ENCODE measurements around the gene DUSP23. TPM values are rescaled to one million over a fixed set of nuclear protein-coding genes. Genes with fewer than 3 reads are reported as not detected.

The DUSP23 gene
- total RNA-seq, 1 experiment from 2014 or later: 35.2 TPM

DNA sequence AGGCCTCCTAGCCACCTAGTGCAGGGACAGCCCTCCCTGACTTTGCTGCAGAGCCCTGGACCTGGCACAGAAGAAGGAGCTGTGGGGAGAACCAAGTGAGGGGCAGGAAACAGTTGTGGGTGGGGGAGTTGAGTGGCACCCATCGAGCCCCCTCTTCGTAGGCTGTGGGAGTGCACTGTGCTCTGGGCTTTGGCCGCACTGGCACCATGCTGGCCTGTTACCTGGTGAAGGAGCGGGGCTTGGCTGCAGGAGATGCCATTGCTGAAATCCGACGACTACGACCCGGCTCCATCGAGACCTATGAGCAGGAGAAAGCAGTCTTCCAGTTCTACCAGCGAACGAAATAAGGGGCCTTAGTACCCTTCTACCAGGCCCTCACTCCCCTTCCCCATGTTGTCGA, 1.2 kb downstream of the DUSP23 start (continued):
- no peak for TF ChIP-seq ZNF138 (CRISPR knock-in tag; conservative IDR thresholded peaks at IDR 0.05)
- no peak for TF ChIP-seq ESRRA (CRISPR knock-in tag; IDR thresholded peaks at IDR 0.05; ENCODE audit: borderline replicate concordance)
- TF ChIP-seq, protein P1, sequence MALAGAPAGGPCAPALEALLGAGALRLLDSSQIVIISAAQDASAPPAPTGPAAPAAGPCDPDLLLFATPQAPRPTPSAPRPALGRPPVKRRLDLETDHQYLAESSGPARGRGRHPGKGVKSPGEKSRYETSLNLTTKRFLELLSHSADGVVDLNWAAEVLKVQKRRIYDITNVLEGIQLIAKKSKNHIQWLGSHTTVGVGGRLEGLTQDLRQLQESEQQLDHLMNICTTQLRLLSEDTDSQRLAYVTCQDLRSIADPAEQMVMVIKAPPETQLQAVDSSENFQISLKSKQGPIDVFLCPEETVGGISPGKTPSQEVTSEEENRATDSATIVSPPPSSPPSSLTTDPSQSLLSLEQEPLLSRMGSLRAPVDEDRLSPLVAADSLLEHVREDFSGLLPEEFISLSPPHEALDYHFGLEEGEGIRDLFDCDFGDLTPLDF (CRISPR knock-in tag; IDR thresholded peaks at IDR 0.05): no peak
- TF ChIP-seq NFATC4 (CRISPR knock-in tag; IDR thresholded peaks at IDR 0.05): no peak

DNA sequence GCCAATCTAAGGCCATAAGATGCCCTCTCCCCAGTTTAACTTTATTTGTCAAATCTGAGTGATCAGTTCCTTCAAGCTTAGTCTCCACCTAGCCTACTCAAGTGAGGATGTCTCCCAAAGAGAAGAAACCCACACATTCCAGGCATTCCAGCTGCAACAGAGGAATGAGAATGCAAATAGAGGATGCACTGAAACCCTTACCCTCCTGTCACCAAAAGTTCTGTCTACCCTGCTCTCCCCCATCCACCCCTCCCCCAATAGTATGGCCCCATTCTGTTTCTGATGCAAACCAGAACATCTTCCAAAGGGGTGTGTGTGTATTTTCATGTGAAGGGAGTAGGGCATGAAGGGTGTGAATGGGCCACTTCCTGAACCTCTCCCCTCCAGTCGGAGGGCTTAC, 3.0 kb downstream of the DUSP23 start:
- TF ChIP-seq GRHL2 (CRISPR knock-in tag; IDR thresholded peaks at IDR 0.05; ENCODE audit: insufficient replicate concordance, severe bottlenecking) (no peak), NFATC4 (CRISPR knock-in tag; IDR thresholded peaks at IDR 0.05) (no peak), NR2C2 (CRISPR knock-in tag; IDR thresholded peaks at IDR 0.05) (no peak), TEAD1 (CRISPR knock-in tag; IDR thresholded peaks at IDR 0.05) (peak; percentile 40; the same call in 1 of the 2 replicates), ZBTB21 (CRISPR knock-in tag; IDR thresholded peaks at IDR 0.05; ENCODE audit: borderline replicate concordance) (no peak), TEAD4 (CRISPR knock-in tag; IDR thresholded peaks at IDR 0.05) (peak; percentile 72; the same call in 1 of the 2 replicates)
- TF ChIP-seq, protein P2, sequence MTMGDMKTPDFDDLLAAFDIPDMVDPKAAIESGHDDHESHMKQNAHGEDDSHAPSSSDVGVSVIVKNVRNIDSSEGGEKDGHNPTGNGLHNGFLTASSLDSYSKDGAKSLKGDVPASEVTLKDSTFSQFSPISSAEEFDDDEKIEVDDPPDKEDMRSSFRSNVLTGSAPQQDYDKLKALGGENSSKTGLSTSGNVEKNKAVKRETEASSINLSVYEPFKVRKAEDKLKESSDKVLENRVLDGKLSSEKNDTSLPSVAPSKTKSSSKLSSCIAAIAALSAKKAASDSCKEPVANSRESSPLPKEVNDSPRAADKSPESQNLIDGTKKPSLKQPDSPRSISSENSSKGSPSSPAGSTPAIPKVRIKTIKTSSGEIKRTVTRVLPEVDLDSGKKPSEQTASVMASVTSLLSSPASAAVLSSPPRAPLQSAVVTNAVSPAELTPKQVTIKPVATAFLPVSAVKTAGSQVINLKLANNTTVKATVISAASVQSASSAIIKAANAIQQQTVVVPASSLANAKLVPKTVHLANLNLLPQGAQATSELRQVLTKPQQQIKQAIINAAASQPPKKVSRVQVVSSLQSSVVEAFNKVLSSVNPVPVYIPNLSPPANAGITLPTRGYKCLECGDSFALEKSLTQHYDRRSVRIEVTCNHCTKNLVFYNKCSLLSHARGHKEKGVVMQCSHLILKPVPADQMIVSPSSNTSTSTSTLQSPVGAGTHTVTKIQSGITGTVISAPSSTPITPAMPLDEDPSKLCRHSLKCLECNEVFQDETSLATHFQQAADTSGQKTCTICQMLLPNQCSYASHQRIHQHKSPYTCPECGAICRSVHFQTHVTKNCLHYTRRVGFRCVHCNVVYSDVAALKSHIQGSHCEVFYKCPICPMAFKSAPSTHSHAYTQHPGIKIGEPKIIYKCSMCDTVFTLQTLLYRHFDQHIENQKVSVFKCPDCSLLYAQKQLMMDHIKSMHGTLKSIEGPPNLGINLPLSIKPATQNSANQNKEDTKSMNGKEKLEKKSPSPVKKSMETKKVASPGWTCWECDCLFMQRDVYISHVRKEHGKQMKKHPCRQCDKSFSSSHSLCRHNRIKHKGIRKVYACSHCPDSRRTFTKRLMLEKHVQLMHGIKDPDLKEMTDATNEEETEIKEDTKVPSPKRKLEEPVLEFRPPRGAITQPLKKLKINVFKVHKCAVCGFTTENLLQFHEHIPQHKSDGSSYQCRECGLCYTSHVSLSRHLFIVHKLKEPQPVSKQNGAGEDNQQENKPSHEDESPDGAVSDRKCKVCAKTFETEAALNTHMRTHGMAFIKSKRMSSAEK (CRISPR knock-in tag; IDR thresholded peaks at IDR 0.05; ENCODE audit: borderline replicate concordance): no peak
- H3K27ac Mint-ChIP-seq: no peak overlapping the region
- peaks cover 8% of the 10 kb centered on the region for H3K27me3 Mint-ChIP-seq (ENCODE audit: low read depth)
- peaks cover 9% of the 10 kb centered on the region; the same call in 1 of the 2 replicates for H3K9me3 Mint-ChIP-seq
- H3K4me3 Mint-ChIP-seq: no peak overlapping the region
- ChIA-PET POLR2A (no interaction called here), CTCF (interaction anchor here (1.7 kb wide), 1 partner anchor 15 kb away, joined by 4 read pairs; no protein-coding TSS in a partner anchor)
- H3K4me1 Mint-ChIP-seq: peaks cover 37% of the 10 kb centered on the region
- ATAC-seq (0 out of 2 replicates have a peak, but pooled peaks have one; percentile 0), DNase-seq (ENCODE audit: low spot score) (no peak)
- H3K36me3 Mint-ChIP-seq: peaks cover 10% of the 10 kb centered on the region

DNA sequence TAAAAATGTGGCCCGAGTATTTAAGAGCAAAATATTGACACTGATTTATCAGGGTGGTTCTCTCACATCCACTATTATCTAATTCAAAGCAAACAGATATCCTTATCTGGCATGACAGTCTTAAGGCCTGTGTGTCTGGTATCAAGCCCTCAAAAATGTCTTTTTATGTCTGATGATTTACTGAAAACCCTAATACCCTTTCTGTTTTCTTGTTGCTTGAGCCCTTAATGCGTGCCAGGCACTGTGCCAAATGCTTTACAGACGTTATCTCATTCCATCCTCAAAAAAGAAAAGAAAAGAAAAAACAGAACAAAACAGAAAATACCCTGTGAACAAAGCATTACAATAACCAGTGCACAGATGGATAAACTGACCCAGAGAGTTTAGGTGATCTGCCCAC, 5.7 kb downstream of the DUSP23 start:
- no peak overlapping the region for H3K27ac Mint-ChIP-seq
- peaks cover 5% of the 10 kb centered on the region for H3K27me3 Mint-ChIP-seq (ENCODE audit: low read depth)
- DNase-seq (ENCODE audit: low spot score) (no peak), ATAC-seq (no peak)
- POLR2A ChIA-PET: no interaction called here
- H3K4me3 Mint-ChIP-seq: no peak overlapping the region
- peaks cover 10% of the 10 kb centered on the region for H3K36me3 Mint-ChIP-seq
- peaks cover 28% of the 10 kb centered on the region for H3K4me1 Mint-ChIP-seq
- H3K9me3 Mint-ChIP-seq: peaks cover 9% of the 10 kb centered on the region; the same call in 1 of the 2 replicates
- CTCF ChIA-PET: interaction anchor here (1.0 to 2.1 kb wide), 2 partner anchors 11 to 12 kb away, joined by 3 to 10 read pairs; no protein-coding TSS in a partner anchor
- TF ChIP-seq SMAD3 (CRISPR knock-in tag; IDR thresholded peaks at IDR 0.05; ENCODE audit: borderline replicate concordance) (no peak), ZNF423 (CRISPR knock-in tag; IDR thresholded peaks at IDR 0.05) (no peak), ZNF396 (CRISPR knock-in tag; IDR thresholded peaks at IDR 0.05; ENCODE audit: borderline replicate concordance) (no peak), NR2C2 (CRISPR knock-in tag; IDR thresholded peaks at IDR 0.05) (no peak), NFYB (CRISPR knock-in tag; conservative IDR thresholded peaks at IDR 0.05; ENCODE audit: low read depth) (no peak), ZNF671 (CRISPR knock-in tag; IDR thresholded peaks at IDR 0.05) (no peak), OVOL2 (CRISPR knock-in tag; IDR thresholded peaks at IDR 0.05; ENCODE audit: borderline replicate concordance) (no peak)
- TF ChIP-seq, protein P3, sequence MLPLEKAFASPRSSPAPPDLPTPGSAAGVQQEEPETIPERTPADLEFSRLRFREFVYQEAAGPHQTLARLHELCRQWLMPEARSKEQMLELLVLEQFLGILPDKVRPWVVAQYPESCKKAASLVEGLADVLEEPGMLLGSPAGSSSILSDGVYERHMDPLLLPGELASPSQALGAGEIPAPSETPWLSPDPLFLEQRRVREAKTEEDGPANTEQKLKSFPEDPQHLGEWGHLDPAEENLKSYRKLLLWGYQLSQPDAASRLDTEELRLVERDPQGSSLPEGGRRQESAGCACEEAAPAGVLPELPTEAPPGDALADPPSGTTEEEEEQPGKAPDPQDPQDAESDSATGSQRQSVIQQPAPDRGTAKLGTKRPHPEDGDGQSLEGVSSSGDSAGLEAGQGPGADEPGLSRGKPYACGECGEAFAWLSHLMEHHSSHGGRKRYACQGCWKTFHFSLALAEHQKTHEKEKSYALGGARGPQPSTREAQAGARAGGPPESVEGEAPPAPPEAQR (CRISPR knock-in tag; IDR thresholded peaks at IDR 0.05): no peak
- TF ChIP-seq, protein P4, sequence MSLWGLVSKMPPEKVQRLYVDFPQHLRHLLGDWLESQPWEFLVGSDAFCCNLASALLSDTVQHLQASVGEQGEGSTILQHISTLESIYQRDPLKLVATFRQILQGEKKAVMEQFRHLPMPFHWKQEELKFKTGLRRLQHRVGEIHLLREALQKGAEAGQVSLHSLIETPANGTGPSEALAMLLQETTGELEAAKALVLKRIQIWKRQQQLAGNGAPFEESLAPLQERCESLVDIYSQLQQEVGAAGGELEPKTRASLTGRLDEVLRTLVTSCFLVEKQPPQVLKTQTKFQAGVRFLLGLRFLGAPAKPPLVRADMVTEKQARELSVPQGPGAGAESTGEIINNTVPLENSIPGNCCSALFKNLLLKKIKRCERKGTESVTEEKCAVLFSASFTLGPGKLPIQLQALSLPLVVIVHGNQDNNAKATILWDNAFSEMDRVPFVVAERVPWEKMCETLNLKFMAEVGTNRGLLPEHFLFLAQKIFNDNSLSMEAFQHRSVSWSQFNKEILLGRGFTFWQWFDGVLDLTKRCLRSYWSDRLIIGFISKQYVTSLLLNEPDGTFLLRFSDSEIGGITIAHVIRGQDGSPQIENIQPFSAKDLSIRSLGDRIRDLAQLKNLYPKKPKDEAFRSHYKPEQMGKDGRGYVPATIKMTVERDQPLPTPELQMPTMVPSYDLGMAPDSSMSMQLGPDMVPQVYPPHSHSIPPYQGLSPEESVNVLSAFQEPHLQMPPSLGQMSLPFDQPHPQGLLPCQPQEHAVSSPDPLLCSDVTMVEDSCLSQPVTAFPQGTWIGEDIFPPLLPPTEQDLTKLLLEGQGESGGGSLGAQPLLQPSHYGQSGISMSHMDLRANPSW (CRISPR knock-in tag; conservative IDR thresholded peaks at IDR 0.05; ENCODE audit: low read depth): no peak
- TF ChIP-seq, protein P5, sequence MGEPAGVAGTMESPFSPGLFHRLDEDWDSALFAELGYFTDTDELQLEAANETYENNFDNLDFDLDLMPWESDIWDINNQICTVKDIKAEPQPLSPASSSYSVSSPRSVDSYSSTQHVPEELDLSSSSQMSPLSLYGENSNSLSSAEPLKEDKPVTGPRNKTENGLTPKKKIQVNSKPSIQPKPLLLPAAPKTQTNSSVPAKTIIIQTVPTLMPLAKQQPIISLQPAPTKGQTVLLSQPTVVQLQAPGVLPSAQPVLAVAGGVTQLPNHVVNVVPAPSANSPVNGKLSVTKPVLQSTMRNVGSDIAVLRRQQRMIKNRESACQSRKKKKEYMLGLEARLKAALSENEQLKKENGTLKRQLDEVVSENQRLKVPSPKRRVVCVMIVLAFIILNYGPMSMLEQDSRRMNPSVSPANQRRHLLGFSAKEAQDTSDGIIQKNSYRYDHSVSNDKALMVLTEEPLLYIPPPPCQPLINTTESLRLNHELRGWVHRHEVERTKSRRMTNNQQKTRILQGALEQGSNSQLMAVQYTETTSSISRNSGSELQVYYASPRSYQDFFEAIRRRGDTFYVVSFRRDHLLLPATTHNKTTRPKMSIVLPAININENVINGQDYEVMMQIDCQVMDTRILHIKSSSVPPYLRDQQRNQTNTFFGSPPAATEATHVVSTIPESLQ (CRISPR knock-in tag; IDR thresholded peaks at IDR 0.05): no peak
- TF ChIP-seq, protein P6, sequence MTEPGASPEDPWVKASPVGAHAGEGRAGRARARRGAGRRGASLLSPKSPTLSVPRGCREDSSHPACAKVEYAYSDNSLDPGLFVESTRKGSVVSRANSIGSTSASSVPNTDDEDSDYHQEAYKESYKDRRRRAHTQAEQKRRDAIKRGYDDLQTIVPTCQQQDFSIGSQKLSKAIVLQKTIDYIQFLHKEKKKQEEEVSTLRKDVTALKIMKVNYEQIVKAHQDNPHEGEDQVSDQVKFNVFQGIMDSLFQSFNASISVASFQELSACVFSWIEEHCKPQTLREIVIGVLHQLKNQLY (CRISPR knock-in tag; IDR thresholded peaks at IDR 0.05): no peak

All from WTC11 (cell line).